ENCODE results near the gene PTPN5. TPM values are rescaled to one million over a fixed set of nuclear protein-coding genes. Genes with fewer than 3 reads are reported as not detected.

Gene PTPN5
- total RNA-seq, 4 donors from 2014 or later = 0.15 to 0.51 (median 0.39) TPM

GRCh38 chr11:18791969-18792628 is 501 bp upstream of the PTPN5 start:
- TF ChIP-seq CTCF (IDR thresholded peaks at IDR 0.05 in 4 of 5, conservative IDR thresholded peaks at IDR 0.05 in 1 of 5) (no peak), POLR2A (IDR thresholded peaks at IDR 0.05) (no peak)
- ATAC-seq (no peak), DNase-seq (no peak)
- in situ Hi-C loops (cut with MboI; ENCODE audit: low sequenced_read_pairs in 4 of 4) (no loop called here), intact Hi-C loops (cut with DNase I; ENCODE audit: low total_unique reads) (no loop called here)
- Histone ChIP-seq H3K4me1 (no peaks in the 10 kb centered on the region), H3K27ac (no peak overlapping the region), H3K27me3 (peaks cover 11 to 21% (median 18%) of the 10 kb centered on the region in 3 donors), H3K4me3 (peak overlapping the region; percentile 40 to 47 (median 44)), H3K36me3 (no peaks in the 10 kb centered on the region), H3K9me3 (no peaks in the 10 kb centered on the region)

- H3K27me3 ChIP-seq = peaks cover 11 to 21% (median 18%) of the 10 kb centered on the region in 3 donors
- H3K4me1 ChIP-seq = no peaks in the 10 kb centered on the region
- peak overlapping the region in 3 of 4 donors; percentile 40 to 44 (median 43) for H3K4me3 ChIP-seq
- no peak overlapping the region for H3K27ac ChIP-seq
- no peaks in the 10 kb centered on the region for H3K36me3 ChIP-seq
- TF ChIP-seq CTCF (IDR thresholded peaks at IDR 0.05 in 4 of 5, conservative IDR thresholded peaks at IDR 0.05 in 1 of 5) (no peak), POLR2A (IDR thresholded peaks at IDR 0.05) (no peak)
- in situ Hi-C loops (cut with MboI; ENCODE audit: low sequenced_read_pairs in 4 of 4) (no loop called here), intact Hi-C loops (cut with DNase I; ENCODE audit: low total_unique reads) (no loop called here)
- H3K9me3 ChIP-seq = no peaks in the 10 kb centered on the region
- ATAC-seq (no peak), DNase-seq (no peak)
These were observed 753 bp downstream of the PTPN5 start for GRCh38 chr11:18790883-18791206.

DNA sequence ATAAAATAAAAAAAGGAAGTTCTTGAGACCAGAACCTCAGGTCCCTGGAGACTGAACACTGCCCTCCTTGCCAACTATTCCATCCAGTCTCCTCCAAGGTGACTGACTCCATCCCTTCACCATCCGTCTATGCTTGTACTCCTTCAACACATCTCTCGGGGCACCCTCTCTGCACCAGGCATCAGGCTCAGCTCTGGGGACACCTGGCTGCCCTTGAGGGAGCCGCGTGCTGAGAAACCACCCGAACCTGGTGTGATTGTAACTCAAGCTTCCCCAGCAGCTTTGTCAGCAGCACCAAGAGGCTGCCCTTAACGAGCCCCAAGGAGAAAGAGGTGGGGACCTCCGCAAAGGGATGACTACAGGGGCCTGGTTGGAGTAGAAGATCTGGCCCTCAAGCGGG is 1.7 kb downstream of the PTPN5 start:
- no peaks in the 10 kb centered on the region for H3K36me3 ChIP-seq
- in situ Hi-C loops (cut with MboI; ENCODE audit: low sequenced_read_pairs in 4 of 4) (no loop called here), intact Hi-C loops (cut with DNase I; ENCODE audit: low total_unique reads) (no loop called here)
- no peak overlapping the region for H3K27ac ChIP-seq
- no peak overlapping the region for H3K4me3 ChIP-seq
- no peaks in the 10 kb centered on the region for H3K4me1 ChIP-seq
- H3K27me3 ChIP-seq = peaks cover 11 to 21% (median 18%) of the 10 kb centered on the region in 3 donors
- no peak for DNase-seq
- H3K9me3 ChIP-seq = no peaks in the 10 kb centered on the region
- TF ChIP-seq POLR2A (IDR thresholded peaks at IDR 0.05) = no peak
- no peak for TF ChIP-seq CTCF (IDR thresholded peaks at IDR 0.05 in 4 of 5, conservative IDR thresholded peaks at IDR 0.05 in 1 of 5)
- ATAC-seq = no peak

- Histone ChIP-seq H3K36me3 (no peaks in the 10 kb centered on the region), H3K27ac (no peak overlapping the region), H3K4me1 (no peaks in the 10 kb centered on the region), H3K9me3 (no peaks in the 10 kb centered on the region), H3K27me3 (peaks cover 0 to 1% (median 0%) of the 10 kb centered on the region in 3 donors), H3K4me3 (no peak overlapping the region)
- no peak for DNase-seq
- in situ Hi-C loops (cut with MboI; ENCODE audit: low sequenced_read_pairs in 4 of 4) = no loop called here
- TF ChIP-seq CTCF (IDR thresholded peaks at IDR 0.05 in 4 of 5, conservative IDR thresholded peaks at IDR 0.05 in 1 of 5) (no peak), POLR2A (IDR thresholded peaks at IDR 0.05) (no peak)
- intact Hi-C loops (cut with DNase I; ENCODE audit: low total_unique reads) = no loop called here
- no peak for ATAC-seq
These were observed 6.2 kb downstream of the PTPN5 start for GRCh38 chr11:18785411-18785810.

GRCh38 chr11:18780896-18781295 is 10.7 kb downstream of the PTPN5 start:
- no peak overlapping the region for H3K4me3 ChIP-seq
- no peaks in the 10 kb centered on the region for H3K36me3 ChIP-seq
- H3K4me1 ChIP-seq = no peaks in the 10 kb centered on the region
- ATAC-seq (no peak), DNase-seq (no peak)
- in situ Hi-C loops (cut with MboI; ENCODE audit: low sequenced_read_pairs in 4 of 4) (no loop called here), intact Hi-C loops (cut with DNase I; ENCODE audit: low total_unique reads) (no loop called here)
- TF ChIP-seq POLR2A (IDR thresholded peaks at IDR 0.05) (no peak), CTCF (IDR thresholded peaks at IDR 0.05 in 4 of 5, conservative IDR thresholded peaks at IDR 0.05 in 1 of 5) (no peak)
- H3K27ac ChIP-seq = no peak overlapping the region
- no peaks in the 10 kb centered on the region for H3K27me3 ChIP-seq
- no peaks in the 10 kb centered on the region for H3K9me3 ChIP-seq
